Right lobe of liver (tissue), 6 donors: ENCODE results near the gene CACNA1S. TPM values are rescaled to one million over a fixed set of nuclear protein-coding genes. Genes with fewer than 3 reads are reported as not detected.

Experiments used
- ATAC-seq, 4 donors: fragments of 200-7000 bp; cut with Tn5 transposase; one replicate each; pipeline ENCODE4 v1.9.1; 2020; ENCODE audit warnings: mild to moderate bottlenecking in 4 of 4, moderate library complexity in 4 of 4
- DNase-seq, 3 donors: peaks; one replicate each; pipeline ENCODE4 v3.0.0-alpha.2; 2020
- H3K27ac ChIP-seq, 3 donors: fragments of 200-600 bp; one replicate each; pipeline ENCODE4 v1.8.0; 2022
- H3K27me3 ChIP-seq, 2 donors: fragments of 200-600 bp; one replicate each; pipeline ENCODE4 v1.8.0; 2022
- H3K36me3 ChIP-seq, 4 donors: fragments of 200-600 bp; sonication (generic) in 1 of 4; one replicate each; pipeline versions ENCODE4 v1.5.1 to v1.8.0; 2017 to 2022; ENCODE audit warnings: control low read depth in 1 of 4
- H3K4me1 ChIP-seq, 4 donors: fragments of 200-600 bp; sonication (generic) in 1 of 4; one replicate each; pipeline versions ENCODE4 v1.5.1 to v1.8.0; 2017 to 2022; ENCODE audit warnings: control low read depth in 1 of 4
- H3K4me3 ChIP-seq, 3 donors: fragments of 200-600 bp; one replicate each; pipeline ENCODE4 v1.8.0; 2022
- H3K9me3 ChIP-seq, 4 donors: fragments of 200-600 bp; sonication (generic) in 1 of 4; one replicate each; pipeline versions ENCODE4 v1.5.1 to v1.8.0; 2017 to 2022; ENCODE audit warnings: control low read depth in 1 of 4
- CTCF ChIP-seq, 4 donors: fragments of 200-600 bp in 3 of 4; fragments of 450-650 bp in 1 of 4; IDR thresholded peaks; one replicate each; pipeline versions ENCODE4 v1.5.1 to v1.8.0; 2016 to 2022; ENCODE audit warnings: antibody characterized with exemption in 4 of 4, mild to moderate bottlenecking in 2 of 4
- POLR2A ChIP-seq: fragments of 450-650 bp; IDR thresholded peaks from one replicate; pipeline ENCODE4 v1.6.1; 2017; ENCODE audit warnings: antibody characterized with exemption, mild to moderate bottlenecking
- WGBS: methylation state at CpG from one replicate; pipeline ENCODE4 v1.1.6; 2018; ENCODE audit warnings: low coverage, low lambda C conversion rate; ENCODE audit not compliant: insufficient coverage; ENCODE audit errors: missing lambda C conversion rate; 5-methylcytosine and 5-hydroxymethylcytosine counted together
- intact Hi-C, 2 donors: fragments of 100-400 bp; cut with DNase I; formaldehyde crosslinking; loops; one replicate each; pipeline versions ENCODE4 v1.11.2 to v1.14.1; 2022
- total RNA-seq, 6 experiments: library from RNA; depleted of rRNA in 2 of 6; stranded (reverse); fragments of >200 nt in 2 of 6; fragmentation: NEBNext Ultra II Directional in 3 of 6; extraction: Animal tissue kit (Norgen Biotek cat#: 25700) in 3 of 6; gene quantifications; one replicate each; pipeline versions ENCODE4 v1.1.0 to v1.2.4, GENCODE V29; 2016 to 2023
- donor health status: DM: no; HTN: yes; CAD: no.
- donor health status: DM: no; HTN: no; CAD: no.
- donor health status: DM: no; HTN: no; CAD: no.
- donor health status: DM: no; HTN: yes; CAD: no.
- donor health status: DM: no; HTN: yes; CAD: no.

CACNA1S gene
- total RNA-seq, 6 experiments from 2014 or later: 0.12 TPM; not detected in 5

- peaks cover 0 to 5% (median 2%) of the 10 kb centered on the region in 4 donors for H3K36me3 ChIP-seq
- 83% methylated on average over 3 of the region's 8 CpGs for WGBS
Observed at GRCh38 chr1:201136355-201137023, 24.3 kb upstream of the CACNA1S start.

DNA sequence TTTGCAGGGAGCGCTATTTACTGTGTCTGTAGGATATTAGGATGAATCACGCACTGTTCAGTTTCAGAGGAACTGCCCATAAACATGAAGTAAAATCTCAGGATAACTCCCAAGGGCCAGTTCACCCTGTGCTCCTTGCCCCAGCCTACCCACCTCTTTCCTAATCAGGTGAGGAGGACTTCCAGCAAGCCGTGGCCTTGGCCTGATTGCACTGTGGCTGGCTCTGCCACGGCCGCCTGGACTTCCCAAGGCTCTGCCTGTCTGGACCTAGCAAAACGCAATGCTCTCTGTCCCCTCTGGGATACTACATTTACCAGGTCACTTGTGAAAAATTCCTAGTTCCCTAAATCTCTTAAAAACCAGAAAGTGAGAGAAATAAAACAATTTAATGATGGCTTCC, 22.2 kb upstream of the CACNA1S start:
- no peak overlapping the region for H3K4me3 ChIP-seq
- no peaks in the 10 kb centered on the region for H3K9me3 ChIP-seq
- WGBS: 58% methylated on average over 4 of the region's 6 CpGs
- no peak overlapping the region for H3K27ac ChIP-seq
- TF ChIP-seq CTCF (IDR thresholded peaks at IDR 0.05) (no peak), POLR2A (no peak)
- intact Hi-C loops: no loop called here
- ATAC-seq (no peak), DNase-seq (no peak)
- H3K4me1 ChIP-seq: no peaks in the 10 kb centered on the region
- peaks cover 0 to 5% (median 0%) of the 10 kb centered on the region in 4 donors for H3K36me3 ChIP-seq
- no peaks in the 10 kb centered on the region for H3K27me3 ChIP-seq

More at GRCh38 chr1:201136355-201137023, 24.3 kb upstream of the CACNA1S start:
- Histone ChIP-seq H3K9me3 (no peaks in the 10 kb centered on the region), H3K4me1 (no peaks in the 10 kb centered on the region), H3K27ac (no peak overlapping the region), H3K27me3 (no peaks in the 10 kb centered on the region), H3K4me3 (no peak overlapping the region)
- ATAC-seq: no peak
- intact Hi-C loops: no loop called here
- DNase-seq: no peak
- no peak for TF ChIP-seq POLR2A
- no peak for TF ChIP-seq CTCF (IDR thresholded peaks at IDR 0.05)

DNA sequence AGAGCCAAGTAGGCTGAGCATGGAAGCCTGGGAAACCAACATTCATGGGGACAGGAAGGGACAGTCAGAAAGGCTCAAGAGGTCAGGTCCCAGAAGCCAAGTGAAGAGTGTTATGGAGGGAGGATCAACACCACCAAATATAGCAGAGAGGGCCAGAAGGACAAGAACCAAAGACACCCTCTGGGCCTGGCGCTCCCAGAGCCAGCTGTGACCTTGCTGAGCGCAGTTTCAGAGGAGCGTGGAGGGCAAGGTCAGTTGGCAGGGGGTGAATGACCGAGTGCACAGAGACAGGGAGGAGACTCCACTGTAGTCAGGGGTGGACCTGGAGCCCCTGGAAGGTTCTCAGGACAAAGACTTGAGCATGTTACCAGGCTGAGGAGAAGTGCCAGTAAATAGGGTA, 19.2 kb upstream of the CACNA1S start:
- DNase-seq: peak in 1 of 3 donors; percentile 38
- Histone ChIP-seq H3K4me1 (no peaks in the 10 kb centered on the region), H3K9me3 (no peaks in the 10 kb centered on the region), H3K36me3 (peaks cover 0 to 5% (median 0%) of the 10 kb centered on the region in 4 donors), H3K4me3 (no peak overlapping the region), H3K27ac (no peak overlapping the region), H3K27me3 (no peaks in the 10 kb centered on the region)
- WGBS: 57% methylated on average over 4 of the region's 4 CpGs
- intact Hi-C loops: no loop called here
- TF ChIP-seq CTCF (IDR thresholded peaks at IDR 0.05) (no peak), POLR2A (no peak)
- peak in 1 of 4 donors; percentile 35 for ATAC-seq

DNA sequence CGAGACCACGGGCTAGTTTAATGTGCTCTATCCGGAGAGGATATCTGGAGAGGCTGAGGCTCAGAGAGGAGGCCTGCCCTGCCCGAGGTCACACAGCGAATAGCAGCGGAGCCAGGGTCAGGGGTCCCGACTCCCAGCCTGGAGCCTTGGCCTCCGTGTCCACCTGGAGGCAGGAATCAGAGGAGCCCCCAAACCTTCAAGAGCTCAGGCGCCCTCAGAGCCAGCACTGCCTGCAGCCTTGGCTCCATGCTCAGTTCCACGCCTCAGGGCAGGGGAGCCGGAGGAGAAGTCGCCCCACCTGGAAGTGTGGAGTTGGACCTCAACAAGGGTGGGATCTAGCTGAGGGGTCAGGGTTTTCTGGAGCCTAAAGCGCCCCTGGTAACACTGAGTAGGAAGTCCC, 16.7 kb upstream of the CACNA1S start:
- H3K27me3 ChIP-seq: no peaks in the 10 kb centered on the region
- intact Hi-C loops: no loop called here
- DNase-seq (no peak), ATAC-seq (no peak)
- 67% methylated on average over 1 of the region's 13 CpGs for WGBS
- no peaks in the 10 kb centered on the region for H3K4me1 ChIP-seq
- H3K27ac ChIP-seq: no peak overlapping the region
- H3K9me3 ChIP-seq: no peaks in the 10 kb centered on the region
- no peak overlapping the region for H3K4me3 ChIP-seq
- TF ChIP-seq POLR2A (no peak), CTCF (IDR thresholded peaks at IDR 0.05) (no peak)
- H3K36me3 ChIP-seq: no peaks in the 10 kb centered on the region
